CD4-positive, CD25-positive, alpha-beta regulatory T cell (primary cell): Measurements from ENCODE around the gene KCNQ1. TPM values are rescaled to one million over a fixed set of nuclear protein-coding genes. Genes with fewer than 3 reads are reported as not detected.
A peak's percentile ranks its signal among the peaks of the same experiment; 100 is the strongest.

ENCODE experiments used
- ATAC-seq, 2 donors: fragments of 150-1000 bp; cut with Tn5 transposase; one replicate each; pipeline ENCODE4 v1.10.0; 2021; ENCODE audit warnings: low read depth in 2 of 2, moderate number of reproducible peaks in 2 of 2, moderate library complexity in 1 of 2
- DNase-seq, 3 donors: peaks; one replicate each; pipeline versions ENCODE4 v3.0.0 to v3.0.0-alpha.2; 2012 to 2022; ENCODE audit warnings: mixed read lengths in 1 of 3
- H3K27ac ChIP-seq: one replicate; pipeline ENCODE4 v1.7.0; 2013; ENCODE audit warnings: mild to moderate bottlenecking, low read length; ENCODE audit not compliant: insufficient read depth, poor library complexity, severe bottlenecking
- H3K27me3 ChIP-seq: one replicate; pipeline ENCODE4 v1.7.0; 2013; ENCODE audit warnings: low read length; ENCODE audit not compliant: control insufficient read depth, insufficient read depth
- H3K36me3 ChIP-seq: one replicate; pipeline ENCODE4 v1.7.0; 2013; ENCODE audit warnings: mild to moderate bottlenecking, low read length, moderate library complexity; ENCODE audit not compliant: control insufficient read depth, insufficient read depth
- H3K4me1 ChIP-seq: 2 replicates; pipeline ENCODE4 v1.7.0; 2013; ENCODE audit warnings: mild to moderate bottlenecking, low read length; ENCODE audit not compliant: insufficient read depth, control insufficient read depth, poor library complexity, severe bottlenecking
- H3K4me3 ChIP-seq: one replicate; pipeline ENCODE4 v1.7.0; 2013; ENCODE audit warnings: low read depth, mild to moderate bottlenecking, low read length, moderate library complexity
- H3K9me3 ChIP-seq, 2 experiments: 1 replicate in 1 of 2; 2 replicates in 1 of 2; pipeline ENCODE4 v1.7.0; 2013; ENCODE audit warnings: low read length in 2 of 2, mild to moderate bottlenecking in 1 of 2, moderate library complexity in 1 of 2; ENCODE audit not compliant: control insufficient read depth in 2 of 2
- H3K27ac Mint-ChIP-seq, 3 donors: one replicate each; pipeline ENCODE4 v1.8.0; 2020 to 2022; ENCODE audit warnings: mild to moderate bottlenecking in 3 of 3, mixed read lengths in 3 of 3, moderate library complexity in 2 of 3
- H3K27me3 Mint-ChIP-seq: one replicate; pipeline ENCODE4 v1.8.0; 2022; ENCODE audit warnings: mild to moderate bottlenecking, mixed read lengths
- H3K36me3 Mint-ChIP-seq: one replicate; pipeline ENCODE4 v1.8.0; 2020; ENCODE audit warnings: mixed read lengths
- H3K4me1 Mint-ChIP-seq, 4 donors: one replicate each; pipeline ENCODE4 v1.8.0; 2020 to 2022; ENCODE audit warnings: mixed read lengths in 4 of 4, mild to moderate bottlenecking in 1 of 4
- H3K4me3 Mint-ChIP-seq, 4 donors: one replicate each; pipeline ENCODE4 v1.8.0; 2020 to 2022; ENCODE audit warnings: mild to moderate bottlenecking in 4 of 4, mixed read lengths in 4 of 4, moderate library complexity in 3 of 4
- H3K9me3 Mint-ChIP-seq, 7 donors: one replicate each; pipeline ENCODE4 v1.8.0; 2020 to 2022; ENCODE audit warnings: mixed read lengths in 7 of 7, mild to moderate bottlenecking in 3 of 7, moderate library complexity in 2 of 7
- polyA plus RNA-seq, 4 donors: library from polyadenylated mRNA; unstranded; fragments of 300-500 nt; fragmentation: Illumina TruSeq; gene quantifications; one replicate each; pipeline ENCODE4 v1.2.3, GENCODE V29; 2021
- total RNA-seq: library from RNA; stranded (reverse); gene quantifications from one replicate; pipeline ENCODE4 v1.2.3, GENCODE V29; 2022

KCNQ1 gene
- total and polyA plus RNA-seq, 5 donors from 2014 or later = 5.5 to 13.4 (median 6.8) TPM

- Histone ChIP-seq H3K4me1 (no peaks in the 10 kb centered on the region), H3K27me3 (no peaks in the 10 kb centered on the region), H3K27ac (no peak overlapping the region), H3K36me3 (no peaks in the 10 kb centered on the region), H3K4me3 (no peak overlapping the region), H3K9me3 (no peaks in the 10 kb centered on the region)
- peaks cover 11% of the 10 kb centered on the region for H3K36me3 Mint-ChIP-seq
- ATAC-seq (no peak), DNase-seq (no peak)
- peaks cover 0 to 5% (median 0%) of the 10 kb centered on the region in 7 donors for H3K9me3 Mint-ChIP-seq
- no peak overlapping the region for H3K27ac Mint-ChIP-seq
- H3K4me1 Mint-ChIP-seq = no peaks in the 10 kb centered on the region
- H3K27me3 Mint-ChIP-seq = no peaks in the 10 kb centered on the region
- H3K4me3 Mint-ChIP-seq = no peak overlapping the region
Observed at GRCh38 chr11:2759228-2760195, 314.7 kb downstream of the KCNQ1 start.

GRCh38 chr11:2760196-2760871 is 315.5 kb downstream of the KCNQ1 start:
- Histone ChIP-seq H3K27me3 (no peaks in the 10 kb centered on the region), H3K9me3 (no peaks in the 10 kb centered on the region), H3K4me1 (no peaks in the 10 kb centered on the region), H3K36me3 (no peaks in the 10 kb centered on the region), H3K27ac (no peak overlapping the region), H3K4me3 (no peak overlapping the region)
- Mint-ChIP-seq H3K36me3 (peaks cover 5% of the 10 kb centered on the region), H3K4me1 (no peaks in the 10 kb centered on the region), H3K27me3 (no peaks in the 10 kb centered on the region), H3K27ac (no peak overlapping the region), H3K4me3 (no peak overlapping the region), H3K9me3 (peaks cover 0 to 1% (median 0%) of the 10 kb centered on the region in 7 donors)
- no peak for ATAC-seq
- DNase-seq = no peak

- Histone ChIP-seq H3K4me1 (no peaks in the 10 kb centered on the region), H3K36me3 (no peaks in the 10 kb centered on the region), H3K9me3 (no peaks in the 10 kb centered on the region), H3K4me3 (no peak overlapping the region), H3K27me3 (no peaks in the 10 kb centered on the region), H3K27ac (no peak overlapping the region)
- H3K27ac Mint-ChIP-seq = no peak overlapping the region
- H3K9me3 Mint-ChIP-seq = peaks cover 0 to 1% (median 0%) of the 10 kb centered on the region in 7 donors
- H3K36me3 Mint-ChIP-seq = peaks cover 4% of the 10 kb centered on the region
- DNase-seq (no peak), ATAC-seq (no peak)
- H3K27me3 Mint-ChIP-seq = no peaks in the 10 kb centered on the region
- no peak overlapping the region for H3K4me3 Mint-ChIP-seq
- peaks cover 0 to 6% (median 0%) of the 10 kb centered on the region in 4 donors for H3K4me1 Mint-ChIP-seq
Observed at GRCh38 chr11:2761131-2762030, 316.6 kb downstream of the KCNQ1 start.

- H3K4me3 ChIP-seq = no peak overlapping the region
- no peaks in the 10 kb centered on the region for H3K9me3 ChIP-seq
- ATAC-seq (no peak), DNase-seq (no peak)
- Mint-ChIP-seq H3K27ac (peak overlapping the region in 1 of 3 donors; percentile 22), H3K9me3 (peaks cover 0 to 1% (median 0%) of the 10 kb centered on the region in 7 donors), H3K36me3 (peaks cover 7% of the 10 kb centered on the region), H3K27me3 (no peaks in the 10 kb centered on the region), H3K4me1 (peaks cover 0 to 6% (median 0%) of the 10 kb centered on the region in 4 donors), H3K4me3 (no peak overlapping the region)
- no peaks in the 10 kb centered on the region for H3K27me3 ChIP-seq
- H3K4me1 ChIP-seq = no peaks in the 10 kb centered on the region
- no peaks in the 10 kb centered on the region for H3K36me3 ChIP-seq
- no peak overlapping the region for H3K27ac ChIP-seq
Observed at GRCh38 chr11:2762031-2762380, 317.2 kb downstream of the KCNQ1 start.

DNA sequence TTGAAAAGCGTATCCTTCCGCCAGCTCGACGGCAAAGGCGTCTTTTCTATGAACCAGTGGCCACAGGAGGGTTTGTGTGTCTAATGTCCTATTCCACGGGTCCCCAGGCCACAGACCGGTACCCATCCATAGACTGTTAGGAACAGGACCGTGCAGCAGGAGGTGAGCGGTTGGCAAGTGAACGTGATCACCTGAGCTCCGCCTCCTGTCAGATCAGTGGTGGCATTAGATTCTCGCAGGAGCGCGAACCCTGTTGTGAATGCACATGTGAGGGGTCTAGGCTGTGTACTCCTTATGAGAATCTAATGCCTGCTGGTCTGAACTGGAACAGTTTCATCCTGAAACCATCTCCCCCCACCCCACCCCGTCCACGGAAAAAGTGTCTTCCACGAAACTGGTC is 317.6 kb downstream of the KCNQ1 start:
- peaks cover 7% of the 10 kb centered on the region for H3K36me3 Mint-ChIP-seq

GRCh38 chr11:2763984-2764383 is 319.2 kb downstream of the KCNQ1 start:
- Histone ChIP-seq H3K4me1 (no peaks in the 10 kb centered on the region), H3K4me3 (no peak overlapping the region), H3K27me3 (no peaks in the 10 kb centered on the region), H3K9me3 (no peaks in the 10 kb centered on the region), H3K27ac (no peak overlapping the region), H3K36me3 (no peaks in the 10 kb centered on the region)
- ATAC-seq = no peak
- Mint-ChIP-seq H3K27ac (peak overlapping the region in 1 of 3 donors; percentile 3), H3K9me3 (peaks cover 0 to 1% (median 0%) of the 10 kb centered on the region in 7 donors), H3K4me1 (peaks cover 0 to 6% (median 0%) of the 10 kb centered on the region in 4 donors), H3K4me3 (no peak overlapping the region), H3K36me3 (peaks cover 7% of the 10 kb centered on the region), H3K27me3 (no peaks in the 10 kb centered on the region)
- no peak for DNase-seq

More for the DNA sequence above, 317.6 kb downstream of the KCNQ1 start:
- peaks cover 0 to 1% (median 0%) of the 10 kb centered on the region in 7 donors for H3K9me3 Mint-ChIP-seq
- no peak for DNase-seq
- no peak for ATAC-seq
- H3K9me3 ChIP-seq = no peaks in the 10 kb centered on the region
- peak overlapping the region in 1 of 3 donors; percentile 22 for H3K27ac Mint-ChIP-seq
- H3K4me1 ChIP-seq = no peaks in the 10 kb centered on the region
- no peak overlapping the region for H3K4me3 Mint-ChIP-seq
- H3K36me3 ChIP-seq = no peaks in the 10 kb centered on the region
- H3K27me3 ChIP-seq = no peaks in the 10 kb centered on the region
- peaks cover 0 to 6% (median 0%) of the 10 kb centered on the region in 4 donors for H3K4me1 Mint-ChIP-seq
- no peak overlapping the region for H3K27ac ChIP-seq
- H3K27me3 Mint-ChIP-seq = no peaks in the 10 kb centered on the region
- no peak overlapping the region for H3K4me3 ChIP-seq

DNA sequence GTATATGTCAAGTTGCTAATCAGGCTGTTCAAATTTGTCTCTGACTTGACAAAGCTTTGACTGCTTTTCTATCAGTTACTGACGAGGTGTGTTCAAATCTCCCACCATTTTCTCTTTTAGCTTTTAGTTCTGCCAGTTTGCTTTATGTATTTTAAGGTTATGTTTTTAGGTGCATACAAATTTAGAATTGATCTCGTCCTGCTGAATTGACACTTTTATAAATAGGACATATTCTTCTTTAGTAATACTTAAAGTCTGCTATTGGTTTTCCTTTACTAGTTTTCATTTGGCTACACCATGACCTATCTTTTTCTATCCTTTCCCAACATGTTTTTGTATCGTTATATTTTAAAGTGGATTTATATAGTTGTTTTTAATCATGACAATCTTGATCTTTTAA is 320.7 kb downstream of the KCNQ1 start:
- ATAC-seq (no peak), DNase-seq (no peak)
- no peaks in the 10 kb centered on the region for H3K4me1 ChIP-seq
- H3K27ac ChIP-seq = no peak overlapping the region
- Mint-ChIP-seq H3K4me1 (peaks cover 0 to 6% (median 0%) of the 10 kb centered on the region in 4 donors), H3K9me3 (peaks cover 0 to 1% (median 0%) of the 10 kb centered on the region in 7 donors), H3K27ac (no peak overlapping the region), H3K36me3 (peaks cover 7% of the 10 kb centered on the region), H3K27me3 (no peaks in the 10 kb centered on the region), H3K4me3 (no peak overlapping the region)
- H3K4me3 ChIP-seq = no peak overlapping the region
- no peaks in the 10 kb centered on the region for H3K36me3 ChIP-seq
- H3K9me3 ChIP-seq = no peaks in the 10 kb centered on the region
- H3K27me3 ChIP-seq = no peaks in the 10 kb centered on the region
